ENCODE results near the gene EPS15.
"Not testable (repeated sequence)": the region's sequence is repeated elsewhere in the genome, so short reads cannot be mapped to it uniquely, and the experiment has no call there.

EPS15 gene

GRCh38 chr1:51433972-51434510 lies 85.0 kb downstream of the EPS15 start:
- in situ Hi-C loops (cut with MboI; ENCODE audit: low sequenced_read_pairs) = no loop called here

GRCh38 chr1:51433269-51433971 lies 85.6 kb downstream of the EPS15 start:
- in situ Hi-C loops (cut with MboI; ENCODE audit: low sequenced_read_pairs) = no loop called here

GRCh38 chr1:51432146-51432545 lies 86.9 kb downstream of the EPS15 start:
- in situ Hi-C loops (cut with MboI; ENCODE audit: low sequenced_read_pairs) = no loop called here

- in situ Hi-C loops (cut with MboI; ENCODE audit: low sequenced_read_pairs) = no loop called here
Measured at GRCh38 chr1:51427438-51427837, 91.6 kb downstream of the EPS15 start.

- in situ Hi-C loops (cut with MboI; ENCODE audit: low sequenced_read_pairs) = no loop called here
Measured at GRCh38 chr1:51425955-51426354, 93.1 kb downstream of the EPS15 start.

- in situ Hi-C loops (cut with MboI; ENCODE audit: low sequenced_read_pairs) = no loop called here
Measured at GRCh38 chr1:51425273-51425672, 93.8 kb downstream of the EPS15 start.

GRCh38 chr1:51423073-51423821 lies 95.8 kb downstream of the EPS15 start:
- in situ Hi-C loops (cut with MboI; ENCODE audit: low sequenced_read_pairs) = no loop called here

GRCh38 chr1:51422367-51423072 lies 96.5 kb downstream of the EPS15 start:
- in situ Hi-C loops (cut with MboI; ENCODE audit: low sequenced_read_pairs) = no loop called here

GRCh38 chr1:51421964-51422363 lies 97.1 kb downstream of the EPS15 start:
- in situ Hi-C loops (cut with MboI; ENCODE audit: low sequenced_read_pairs) = no loop called here

GRCh38 chr1:51420867-51421627 lies 98.0 kb downstream of the EPS15 start:
- in situ Hi-C loops (cut with MboI; ENCODE audit: low sequenced_read_pairs) = no loop called here

GRCh38 chr1:51418384-51418959 lies 100.6 kb downstream of the EPS15 start:
- in situ Hi-C loops (cut with MboI; ENCODE audit: low sequenced_read_pairs) = no loop called here

- in situ Hi-C loops (cut with MboI; ENCODE audit: low sequenced_read_pairs) = no loop called here
Measured at GRCh38 chr1:51417496-51418383, 101.3 kb downstream of the EPS15 start.

GRCh38 chr1:51416910-51417309 lies 102.2 kb downstream of the EPS15 start:
- in situ Hi-C loops (cut with MboI; ENCODE audit: low sequenced_read_pairs) = no loop called here

GRCh38 chr1:51415963-51416362 lies 103.1 kb downstream of the EPS15 start:
- in situ Hi-C loops (cut with MboI; ENCODE audit: low sequenced_read_pairs) = no loop called here

GRCh38 chr1:51414811-51415210 lies 104.3 kb downstream of the EPS15 start:
- in situ Hi-C loops (cut with MboI; ENCODE audit: low sequenced_read_pairs) = no loop called here

GRCh38 chr1:51411820-51412219 lies 107.2 kb downstream of the EPS15 start:
- in situ Hi-C loops (cut with MboI; ENCODE audit: low sequenced_read_pairs) = not testable (repeated sequence)

GRCh38 chr1:51410568-51411460 lies 108.3 kb downstream of the EPS15 start:
- in situ Hi-C loops (cut with MboI; ENCODE audit: low sequenced_read_pairs) = no loop called here

- in situ Hi-C loops (cut with MboI; ENCODE audit: low sequenced_read_pairs) = not testable (repeated sequence)
Measured at GRCh38 chr1:51409755-51410541, 109.1 kb downstream of the EPS15 start.
